GM12874 (cell line): ENCODE data around the gene IFITM5.

Experiments used
- CTCF ChIP-seq: IDR thresholded peaks from 2 replicates; pipeline ENCODE4 v1.5.1; 2011; ENCODE audit warnings: low read depth, mild to moderate bottlenecking, control low read depth, low read length, moderate library complexity; ENCODE audit not compliant: insufficient read depth

IFITM5 gene

GRCh38 chr11:337711-338110 lies 38.4 kb upstream of the IFITM5 start:
- no peak for TF ChIP-seq CTCF

GRCh38 chr11:336659-337198 lies 37.4 kb upstream of the IFITM5 start:
- TF ChIP-seq CTCF = no peak

GRCh38 chr11:335779-336658 lies 36.7 kb upstream of the IFITM5 start:
- no peak for TF ChIP-seq CTCF

- no peak for TF ChIP-seq CTCF
Observed at GRCh38 chr11:334264-334994, 35.1 kb upstream of the IFITM5 start.

- no peak for TF ChIP-seq CTCF
Observed at GRCh38 chr11:332651-333480, 33.5 kb upstream of the IFITM5 start.

- TF ChIP-seq CTCF = no peak
Observed at GRCh38 chr11:331358-332060, 32.2 kb upstream of the IFITM5 start.
